ENCODE measurements around the gene SPATA13.

Gene SPATA13

GRCh38 chr13:24356270-24356669 lies 195.8 kb downstream of the SPATA13 start:
- FAIRE-seq (no peak), DNase-seq (ENCODE audit: insufficient read length, low spot score) (no peak)
- TF ChIP-seq, protein P1, sequence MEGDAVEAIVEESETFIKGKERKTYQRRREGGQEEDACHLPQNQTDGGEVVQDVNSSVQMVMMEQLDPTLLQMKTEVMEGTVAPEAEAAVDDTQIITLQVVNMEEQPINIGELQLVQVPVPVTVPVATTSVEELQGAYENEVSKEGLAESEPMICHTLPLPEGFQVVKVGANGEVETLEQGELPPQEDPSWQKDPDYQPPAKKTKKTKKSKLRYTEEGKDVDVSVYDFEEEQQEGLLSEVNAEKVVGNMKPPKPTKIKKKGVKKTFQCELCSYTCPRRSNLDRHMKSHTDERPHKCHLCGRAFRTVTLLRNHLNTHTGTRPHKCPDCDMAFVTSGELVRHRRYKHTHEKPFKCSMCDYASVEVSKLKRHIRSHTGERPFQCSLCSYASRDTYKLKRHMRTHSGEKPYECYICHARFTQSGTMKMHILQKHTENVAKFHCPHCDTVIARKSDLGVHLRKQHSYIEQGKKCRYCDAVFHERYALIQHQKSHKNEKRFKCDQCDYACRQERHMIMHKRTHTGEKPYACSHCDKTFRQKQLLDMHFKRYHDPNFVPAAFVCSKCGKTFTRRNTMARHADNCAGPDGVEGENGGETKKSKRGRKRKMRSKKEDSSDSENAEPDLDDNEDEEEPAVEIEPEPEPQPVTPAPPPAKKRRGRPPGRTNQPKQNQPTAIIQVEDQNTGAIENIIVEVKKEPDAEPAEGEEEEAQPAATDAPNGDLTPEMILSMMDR (IDR thresholded peaks at IDR 0.05; ENCODE audit: insufficient read depth, missing control alignments), result no peak
